A549 (cell line): ENCODE measurements around the gene ARID5A. TPM values are rescaled to one million over a fixed set of nuclear protein-coding genes. Genes with fewer than 3 reads are reported as not detected.

ENCODE experiments used
- ATAC-seq, 2 experiments: fragments of 200-7000 bp in 1 of 2; fragments of >200 bp in 1 of 2; cut with Nextera tagmentation in 1 of 2; cut with Tn5 transposase in 1 of 2; 3 replicates each; pipeline versions ENCODE4 v1.8.0 to v1.9.1; 2018 to 2020; ENCODE audit warnings: mild to moderate bottlenecking in 1 of 2, moderate library complexity in 1 of 2
- CTCF ChIA-PET: fragments of 300-600 bp; sonication (Branson Sonifier 250); formaldehyde crosslinking; extraction: SDS; loops from one replicate; lab custom pipeline; 2021; ENCODE audit warnings: antibody characterized with exemption, inconsistent platforms; lab: Yijun Ruan, JAX
- POLR2A ChIA-PET: fragments of 350-600 bp; formaldehyde crosslinking; extraction: SDS; loops from one replicate; lab custom pipeline; 2021; ENCODE audit warnings: antibody characterized with exemption, inconsistent platforms; lab: Yijun Ruan, JAX
- DNase-seq, 2 experiments: peaks; one replicate each; pipeline versions ENCODE4 v3.0.0 to v3.0.0-alpha.2; 2011 to 2016; ENCODE audit warnings: low read depth in 1 of 2, low spot score in 1 of 2
- FAIRE-seq: peaks from 2 replicates; lab custom pipeline; 2011; peaks lifted over from hg19 to GRCh38; lab: Jason Lieb, UNC
- H3K27ac ChIP-seq, 2 experiments: fragments of >200 bp; sonication (Bioruptor Twin); formaldehyde crosslinking; 3 replicates each; pipeline ENCODE4 v1.5.1; 2016 to 2017
- H3K4me1 ChIP-seq: fragments of >200 bp; sonication (Bioruptor Twin); formaldehyde crosslinking; 3 replicates; pipeline ENCODE4 v1.6.1; 2016
- H3K4me2 ChIP-seq: fragments of >200 bp; sonication (Bioruptor Twin); formaldehyde crosslinking; 3 replicates; pipeline ENCODE4 v1.6.1; 2016
- H3K4me3 ChIP-seq: fragments of >200 bp; sonication (Bioruptor Twin); formaldehyde crosslinking; 3 replicates; pipeline ENCODE4 v1.5.1; 2016
- H3K9me3 ChIP-seq: fragments of >200 bp; sonication (Bioruptor Twin); formaldehyde crosslinking; 3 replicates; pipeline ENCODE4 v1.6.1; 2016
- BHLHE40 ChIP-seq: IDR thresholded peaks from 2 replicates; pipeline ENCODE4 v1.6.1; 2012; ENCODE audit warnings: low read depth, low read length, inconsistent platforms
- CBX2 ChIP-seq: fragments of 200-600 bp; sonication (generic); IDR thresholded peaks from 2 replicates; pipeline ENCODE4 v1.6.1; 2016; ENCODE audit warnings: low read depth, mild to moderate bottlenecking, borderline replicate concordance
- CBX8 ChIP-seq: fragments of 200-600 bp; sonication (generic); IDR thresholded peaks from 2 replicates; pipeline ENCODE4 v1.6.1; 2016
- CHD2 ChIP-seq: fragments of 150-350 bp; IDR thresholded peaks from 2 replicates; pipeline ENCODE4 v1.6.1; 2014; ENCODE audit warnings: low read length; ENCODE audit not compliant: partially characterized antibody
- E2F6 ChIP-seq: IDR thresholded peaks from 2 replicates; pipeline ENCODE4 v1.6.1; 2012; ENCODE audit warnings: low read depth, borderline replicate concordance
- EHF ChIP-seq: fragments of 250-450 bp; sonication (Bioruptor Pico); IDR thresholded peaks from 2 replicates; pipeline ENCODE4 v1.5.0; 2020; ENCODE audit warnings: mild to moderate bottlenecking
- EHMT2 ChIP-seq: fragments of 200-600 bp; sonication (generic); IDR thresholded peaks from 2 replicates; pipeline ENCODE4 v1.6.1; 2016; ENCODE audit warnings: antibody characterized with exemption, low read depth, mild to moderate bottlenecking, moderate library complexity
- EP300 ChIP-seq, 2 experiments: fragments of >200 bp; sonication (Bioruptor Twin); formaldehyde crosslinking; IDR thresholded peaks; 2 replicates in 1 of 2; 3 replicates in 1 of 2; pipeline ENCODE4 v1.6.1; 2016 to 2017
- FOSB ChIP-seq: fragments of 250-450 bp; sonication (Bioruptor Pico); IDR thresholded peaks from 2 replicates; pipeline ENCODE4 v1.5.0; 2020; ENCODE audit warnings: mild to moderate bottlenecking, moderate library complexity
- FOXS1 ChIP-seq: fragments of 250-450 bp; sonication (Bioruptor Pico); IDR thresholded peaks from 2 replicates; pipeline ENCODE4 v1.5.0; 2020; ENCODE audit warnings: mild to moderate bottlenecking, moderate library complexity
- GATA3 ChIP-seq: IDR thresholded peaks from 2 replicates; pipeline ENCODE4 v1.6.1; 2012; ENCODE audit warnings: borderline replicate concordance
- HMGXB4 ChIP-seq: fragments of 250-450 bp; sonication (Bioruptor Pico); IDR thresholded peaks from 2 replicates; pipeline ENCODE4 v1.5.0; 2021; ENCODE audit warnings: mild to moderate bottlenecking, moderate library complexity, borderline replicate concordance
- HOXB5 ChIP-seq: fragments of 250-450 bp; sonication (Bioruptor Pico); IDR thresholded peaks from 2 replicates; pipeline ENCODE4 v1.5.0; 2020; ENCODE audit warnings: mild to moderate bottlenecking, moderate library complexity
- JUN ChIP-seq, 2 experiments: fragments of >200 bp; sonication (Bioruptor Twin); formaldehyde crosslinking; IDR thresholded peaks; 2 replicates in 1 of 2; 3 replicates in 1 of 2; pipeline ENCODE4 v1.6.1; 2016 to 2017
- JUNB ChIP-seq: fragments of >200 bp; sonication (Bioruptor Twin); formaldehyde crosslinking; IDR thresholded peaks from 2 replicates; pipeline ENCODE4 v1.6.1; 2016
- MAFK ChIP-seq: fragments of 450-650 bp; IDR thresholded peaks from 2 replicates; pipeline ENCODE4 v1.6.1; 2014; ENCODE audit not compliant: partially characterized antibody
- MAZ ChIP-seq: fragments of 150-350 bp; IDR thresholded peaks from 2 replicates; pipeline ENCODE4 v1.6.1; 2014; ENCODE audit warnings: antibody characterized with exemption, low read depth, low read length, borderline replicate concordance
- NFE2L2 ChIP-seq: fragments of 150-350 bp; conservative IDR thresholded peaks from 2 replicates; pipeline ENCODE4 v1.6.1; 2014; ENCODE audit warnings: low read length
- NPAS2 ChIP-seq: fragments of 250-450 bp; sonication (Bioruptor Pico); IDR thresholded peaks from 2 replicates; pipeline ENCODE4 v1.8.0; 2022; ENCODE audit warnings: mild to moderate bottlenecking, moderate library complexity, borderline replicate concordance
- PHF8 ChIP-seq: fragments of 200-600 bp; sonication (generic); IDR thresholded peaks from 2 replicates; pipeline ENCODE4 v1.6.1; 2016; ENCODE audit warnings: low read depth, mild to moderate bottlenecking, antibody characterized with exemption, moderate library complexity, borderline replicate concordance
- RARB ChIP-seq: fragments of 250-450 bp; sonication (Bioruptor Pico); IDR thresholded peaks from 2 replicates; pipeline ENCODE4 v1.8.0; 2021; ENCODE audit warnings: mild to moderate bottlenecking, moderate library complexity
- ZC3H11A ChIP-seq: fragments of 450-650 bp; IDR thresholded peaks from 2 replicates; pipeline ENCODE4 v1.6.1; 2014; ENCODE audit warnings: antibody characterized with exemption, mild to moderate bottlenecking
- WGBS: methylation state at CpG from one replicate; pipeline ENCODE4 v1.1.6; 2017; ENCODE audit errors: missing lambda C conversion rate; 5-methylcytosine and 5-hydroxymethylcytosine counted together
- polyA plus RNA-seq, 4 experiments: library from polyadenylated mRNA; depleted of rRNA in 3 of 4; stranded (reverse); fragments of >200 nt; fragmentation: RNase III in 1 of 4; extraction: RNeasy Plus Mini Kit Qiagen cat#74134 plus additional on column Dnase treatment in 1 of 4; gene quantifications; 2 replicates in 3 of 4; 3 replicates in 1 of 4; pipeline ENCODE4 v1.2.3, GENCODE V29; 2011 to 2017
- TF ChIP-seq, protein P1 (sequence below): IDR thresholded peaks from 2 replicates; pipeline ENCODE4 v1.6.1; 2012
- TF ChIP-seq, protein P2 (sequence below): IDR thresholded peaks from 2 replicates; pipeline ENCODE4 v1.6.1; 2012
- TF ChIP-seq, protein P3 (sequence below): fragments of >200 bp; sonication (Bioruptor Twin); formaldehyde crosslinking; IDR thresholded peaks from 3 replicates; pipeline ENCODE4 v1.6.1; 2016
- TF ChIP-seq, protein P4 (sequence below): fragments of >200 bp; sonication (Bioruptor Twin); formaldehyde crosslinking; IDR thresholded peaks from 3 replicates; pipeline ENCODE4 v1.5.1; 2016
- TF ChIP-seq, protein P5 (sequence below): fragments of 450-650 bp; IDR thresholded peaks from 2 replicates; pipeline ENCODE4 v1.6.1; 2014; ENCODE audit warnings: antibody characterized with exemption

ARID5A gene
- polyA plus RNA-seq, 2 of the 4 experiments (the other 2 are of a cell fraction), result 1.2 to 4.4 TPM

DNA sequence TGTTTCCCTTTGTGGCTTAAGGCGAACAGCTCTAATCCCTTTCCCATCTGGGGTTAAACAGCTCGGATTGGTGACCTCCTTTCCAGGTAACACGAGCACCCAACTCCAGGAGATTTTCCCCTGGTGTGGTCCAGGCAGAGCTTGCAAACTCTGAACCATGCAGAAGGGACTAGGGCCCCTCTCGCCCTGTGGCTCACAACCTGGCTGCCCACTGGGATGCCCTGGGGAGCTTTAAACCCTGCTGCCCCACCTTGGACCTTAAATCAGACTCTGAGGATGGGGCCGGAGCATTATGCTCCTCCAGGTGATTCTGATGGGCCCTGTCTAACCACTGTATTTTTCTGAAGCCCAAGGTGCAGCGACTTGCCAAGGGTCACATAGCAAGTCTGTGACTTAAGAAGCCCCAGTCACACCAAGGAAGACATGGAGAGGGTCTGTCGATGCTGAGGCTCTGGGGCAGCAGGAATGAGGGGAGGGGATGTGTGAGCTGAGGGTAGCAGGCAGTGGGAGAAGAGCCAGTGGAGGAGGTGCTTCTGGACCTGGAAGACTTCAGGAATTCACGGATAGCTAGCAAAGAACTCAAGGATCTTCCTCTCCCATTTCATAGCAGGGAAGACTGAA lies 5.9 kb downstream of the ARID5A start:
- no peaks in the 10 kb centered on the region for H3K9me3 ChIP-seq
- DNase-seq (no peak), ATAC-seq (no peak), FAIRE-seq (no peak)
- ChIA-PET CTCF (interaction anchor here (0.9 to 5.8 kb wide), 7 partner anchors 8 to 259 kb away, joined by 3 to 60 read pairs (median 4); partner anchors contain the start of gene KANSL3), POLR2A (no interaction called here)
- H3K4me3 ChIP-seq, result no peak overlapping the region
- 74% methylated on average over 7 of the region's 8 CpGs for whole genome bisulfite sequencing
- TF ChIP-seq EHF, result no peak
- no peak for TF ChIP-seq CHD2
- no peak for TF ChIP-seq NPAS2 (CRISPR knock-in tag)
- TF ChIP-seq, protein P1, sequence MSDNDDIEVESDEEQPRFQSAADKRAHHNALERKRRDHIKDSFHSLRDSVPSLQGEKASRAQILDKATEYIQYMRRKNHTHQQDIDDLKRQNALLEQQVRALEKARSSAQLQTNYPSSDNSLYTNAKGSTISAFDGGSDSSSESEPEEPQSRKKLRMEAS, result no peak
- TF ChIP-seq ZC3H11A, result no peak
- TF ChIP-seq FOXS1 (CRISPR knock-in tag), result no peak
- no peak for TF ChIP-seq CBX8
- no peak for TF ChIP-seq CBX2
- TF ChIP-seq MAFK, result no peak
- no peak for TF ChIP-seq JUNB
- no peak for TF ChIP-seq MAZ
- no peak for TF ChIP-seq HOXB5 (CRISPR knock-in tag)
- TF ChIP-seq FOSB (CRISPR knock-in tag), result no peak
- peaks cover 18% of the 10 kb centered on the region for H3K4me1 ChIP-seq
- no peak overlapping the region for H3K27ac ChIP-seq
- H3K4me2 ChIP-seq, result no peak overlapping the region

- ChIA-PET CTCF (interaction anchor here (0.6 to 11.9 kb wide), 3 partner anchors 216 to 331 kb away, joined by 4 to 186 read pairs (median 81); partner anchors contain the start of gene CNNM4), POLR2A (no interaction called here)
- Histone ChIP-seq H3K4me3 (no peak overlapping the region), H3K4me2 (no peak overlapping the region), H3K4me1 (peaks cover 11% of the 10 kb centered on the region; the same call in 2 of the 3 replicates), H3K27ac (no peak overlapping the region), H3K9me3 (no peaks in the 10 kb centered on the region)
- WGBS, result 69% methylated on average over 3 of the region's 5 CpGs
- FAIRE-seq (no peak), ATAC-seq (no peak), DNase-seq (no peak)
- TF ChIP-seq RARB (CRISPR knock-in tag) (no peak), GATA3 (no peak), E2F6 (no peak), ZC3H11A (no peak), MAFK (no peak), JUN (IDR thresholded peaks at IDR 0.05) (no peak), BHLHE40 (no peak), PHF8 (no peak), HMGXB4 (no peak), MAZ (no peak), CBX2 (no peak), FOSB (CRISPR knock-in tag) (no peak), EP300 (IDR thresholded peaks at IDR 0.05) (no peak), EHMT2 (no peak), NFE2L2 (no peak)
- TF ChIP-seq, protein P2, sequence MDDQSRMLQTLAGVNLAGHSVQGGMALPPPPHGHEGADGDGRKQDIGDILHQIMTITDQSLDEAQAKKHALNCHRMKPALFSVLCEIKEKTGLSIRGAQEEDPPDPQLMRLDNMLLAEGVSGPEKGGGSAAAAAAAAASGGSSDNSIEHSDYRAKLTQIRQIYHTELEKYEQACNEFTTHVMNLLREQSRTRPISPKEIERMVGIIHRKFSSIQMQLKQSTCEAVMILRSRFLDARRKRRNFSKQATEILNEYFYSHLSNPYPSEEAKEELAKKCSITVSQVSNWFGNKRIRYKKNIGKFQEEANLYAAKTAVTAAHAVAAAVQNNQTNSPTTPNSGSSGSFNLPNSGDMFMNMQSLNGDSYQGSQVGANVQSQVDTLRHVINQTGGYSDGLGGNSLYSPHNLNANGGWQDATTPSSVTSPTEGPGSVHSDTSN, result no peak
- TF ChIP-seq, protein P3, sequence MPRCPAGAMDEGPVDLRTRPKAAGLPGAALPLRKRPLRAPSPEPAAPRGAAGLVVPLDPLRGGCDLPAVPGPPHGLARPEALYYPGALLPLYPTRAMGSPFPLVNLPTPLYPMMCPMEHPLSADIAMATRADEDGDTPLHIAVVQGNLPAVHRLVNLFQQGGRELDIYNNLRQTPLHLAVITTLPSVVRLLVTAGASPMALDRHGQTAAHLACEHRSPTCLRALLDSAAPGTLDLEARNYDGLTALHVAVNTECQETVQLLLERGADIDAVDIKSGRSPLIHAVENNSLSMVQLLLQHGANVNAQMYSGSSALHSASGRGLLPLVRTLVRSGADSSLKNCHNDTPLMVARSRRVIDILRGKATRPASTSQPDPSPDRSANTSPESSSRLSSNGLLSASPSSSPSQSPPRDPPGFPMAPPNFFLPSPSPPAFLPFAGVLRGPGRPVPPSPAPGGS, result no peak
- TF ChIP-seq, protein P4, sequence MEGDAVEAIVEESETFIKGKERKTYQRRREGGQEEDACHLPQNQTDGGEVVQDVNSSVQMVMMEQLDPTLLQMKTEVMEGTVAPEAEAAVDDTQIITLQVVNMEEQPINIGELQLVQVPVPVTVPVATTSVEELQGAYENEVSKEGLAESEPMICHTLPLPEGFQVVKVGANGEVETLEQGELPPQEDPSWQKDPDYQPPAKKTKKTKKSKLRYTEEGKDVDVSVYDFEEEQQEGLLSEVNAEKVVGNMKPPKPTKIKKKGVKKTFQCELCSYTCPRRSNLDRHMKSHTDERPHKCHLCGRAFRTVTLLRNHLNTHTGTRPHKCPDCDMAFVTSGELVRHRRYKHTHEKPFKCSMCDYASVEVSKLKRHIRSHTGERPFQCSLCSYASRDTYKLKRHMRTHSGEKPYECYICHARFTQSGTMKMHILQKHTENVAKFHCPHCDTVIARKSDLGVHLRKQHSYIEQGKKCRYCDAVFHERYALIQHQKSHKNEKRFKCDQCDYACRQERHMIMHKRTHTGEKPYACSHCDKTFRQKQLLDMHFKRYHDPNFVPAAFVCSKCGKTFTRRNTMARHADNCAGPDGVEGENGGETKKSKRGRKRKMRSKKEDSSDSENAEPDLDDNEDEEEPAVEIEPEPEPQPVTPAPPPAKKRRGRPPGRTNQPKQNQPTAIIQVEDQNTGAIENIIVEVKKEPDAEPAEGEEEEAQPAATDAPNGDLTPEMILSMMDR, result no peak
- TF ChIP-seq, protein P5, sequence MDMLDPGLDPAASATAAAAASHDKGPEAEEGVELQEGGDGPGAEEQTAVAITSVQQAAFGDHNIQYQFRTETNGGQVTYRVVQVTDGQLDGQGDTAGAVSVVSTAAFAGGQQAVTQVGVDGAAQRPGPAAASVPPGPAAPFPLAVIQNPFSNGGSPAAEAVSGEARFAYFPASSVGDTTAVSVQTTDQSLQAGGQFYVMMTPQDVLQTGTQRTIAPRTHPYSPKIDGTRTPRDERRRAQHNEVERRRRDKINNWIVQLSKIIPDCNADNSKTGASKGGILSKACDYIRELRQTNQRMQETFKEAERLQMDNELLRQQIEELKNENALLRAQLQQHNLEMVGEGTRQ, result no peak
Observed at GRCh38 chr2:96546321-96546720, 9.8 kb downstream of the ARID5A start.
